ENCODE data around the gene PIP5K1C.

DNA sequence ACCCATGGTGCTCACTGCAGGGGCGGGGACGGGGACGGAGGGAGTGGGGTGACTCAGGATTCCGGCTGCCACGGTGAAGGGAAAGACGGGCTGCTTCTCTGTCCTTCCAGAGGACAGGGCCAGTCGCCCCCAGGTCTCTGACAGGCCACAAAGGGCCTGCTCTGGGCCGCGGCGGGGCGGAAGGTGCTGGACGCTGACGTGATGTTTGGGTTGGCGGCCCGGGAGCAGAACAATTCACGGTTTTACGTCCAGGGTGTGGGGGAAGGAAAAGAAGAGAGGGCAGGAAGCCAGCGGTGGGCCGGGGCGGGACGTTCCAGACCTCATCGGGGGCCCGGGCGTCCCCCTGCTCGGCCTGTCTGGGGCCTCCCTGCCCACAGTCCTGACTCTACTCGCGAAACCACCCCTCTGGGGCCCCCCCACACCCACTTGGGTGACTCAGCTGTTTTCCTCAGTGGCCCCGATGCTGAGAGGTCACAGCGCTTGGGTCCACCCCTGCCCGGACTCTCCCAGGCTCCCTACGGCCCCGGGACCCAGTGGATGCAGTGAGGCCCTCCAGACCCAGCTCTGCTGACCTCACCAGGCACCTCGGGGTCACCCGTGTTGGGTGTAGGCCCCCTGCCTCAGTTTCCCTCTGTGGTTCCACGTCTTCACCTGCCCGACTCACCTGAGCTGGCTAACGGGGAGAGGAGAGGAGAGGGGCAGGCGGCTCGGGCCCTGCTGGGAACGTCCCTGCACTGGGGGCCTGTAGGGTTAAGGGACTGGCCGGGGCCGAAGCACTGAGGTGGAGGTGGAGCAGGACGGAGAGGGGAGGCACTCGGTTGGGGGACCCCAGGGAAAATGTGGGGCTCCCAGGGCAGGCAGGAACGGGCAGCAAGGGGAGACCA lies 29.2 kb downstream of the PIP5K1C start:
- TF ChIP-seq SIN3A (IDR thresholded peaks at IDR 0.05; ENCODE audit: low read depth) (no peak), POLR2AphosphoS5 (IDR thresholded peaks at IDR 0.05; ENCODE audit: low read depth, low read length) (no peak), EZH2 (IDR thresholded peaks at IDR 0.05) (no peak)
